Measurements from ENCODE around the gene ELP5. TPM values are rescaled to one million over a fixed set of nuclear protein-coding genes. Genes with fewer than 3 reads are reported as not detected.

Gene ELP5
- total and polyA plus RNA-seq, 2 donors (not counting 3 experiments of a cell fraction or from before 2014, with no cell fraction given), result 44.4 to 54.7 TPM

- dilution Hi-C loops (cut with MboI; ENCODE audit: extremely low pct_ligation_motif_present, low sequenced_read_pairs) (no loop called here), intact Hi-C loops (cut with micrococcal nuclease) (no loop called here)
- Histone ChIP-seq H3K27ac (ENCODE audit: insufficient read depth, low read depth, low read length) (no peak overlapping the region), H3K9me1 (replicated peaks; ENCODE audit: control insufficient read depth, extremely low read depth, insufficient read depth, low read length) (no peaks in the 10 kb centered on the region), H3K4me3 (replicated peaks in 1 of 3; ENCODE audit: insufficient read depth in 1 of 3, low read depth in 1 of 3, low read length in 3 of 3) (no peak overlapping the region), H3K36me3 (ENCODE audit: control insufficient read depth in 2 of 2, extremely low read depth in 1 of 2, insufficient read depth in 2 of 2, low read length in 2 of 2) (peaks cover 3 to 21% of the 10 kb centered on the region in 2 experiments), H2AFZ (ENCODE audit: low read depth, low read length) (no peak overlapping the region), H3K9me3 (replicated peaks; ENCODE audit: control insufficient read depth, insufficient read depth, low read length) (no peaks in the 10 kb centered on the region), H3K27me3 (ENCODE audit: control insufficient read depth in 2 of 2, insufficient read depth in 2 of 2, low read length in 2 of 2) (no peaks in the 10 kb centered on the region), H3K4me2 (ENCODE audit: insufficient read depth, low read length) (no peak overlapping the region), H3K79me2 (ENCODE audit: control insufficient read depth, insufficient read depth, low read length) (peaks cover 3% of the 10 kb centered on the region), H3K4me1 (ENCODE audit: control insufficient read depth, extremely low read depth, insufficient read depth, low read length) (peaks cover 19% of the 10 kb centered on the region), H3K9ac (replicated peaks; ENCODE audit: extremely low read depth, insufficient read depth, low read length) (no peak overlapping the region), H4K20me1 (replicated peaks; ENCODE audit: control insufficient read depth, extremely low read depth, insufficient read depth, low read length) (no peaks in the 10 kb centered on the region)
- TF ChIP-seq CTCF (IDR thresholded peaks at IDR 0.05; ENCODE audit: extremely low read depth in 1 of 2, insufficient read depth in 1 of 2, low read depth in 1 of 2, low read length in 2 of 2), result no peak
- TF ChIP-seq MAX (IDR thresholded peaks at IDR 0.05; ENCODE audit: insufficient read depth, insufficient read length), result no peak
- TF ChIP-seq POLR2A (IDR thresholded peaks at IDR 0.05; ENCODE audit: low read depth, low read length), result no peak
- TF ChIP-seq JUN (IDR thresholded peaks at IDR 0.05; ENCODE audit: borderline replicate concordance, insufficient read depth, insufficient read length, low read depth), result no peak
- TF ChIP-seq EZH2 (IDR thresholded peaks at IDR 0.05; ENCODE audit: borderline replicate concordance, low read depth, low read length, severe bottlenecking), result no peak
- no peak for TF ChIP-seq MYC (IDR thresholded peaks at IDR 0.05; ENCODE audit: low read depth, low read length)
- no peak for TF ChIP-seq FOS (IDR thresholded peaks at IDR 0.05; ENCODE audit: borderline replicate concordance, insufficient read depth, low read length)
- no peak for TF ChIP-seq GATA2 (IDR thresholded peaks at IDR 0.05; ENCODE audit: insufficient read depth, insufficient read length, low read depth, low read length)
- TF ChIP-seq POLR2AphosphoS5 (IDR thresholded peaks at IDR 0.05; ENCODE audit: insufficient read depth, low read depth, low read length), result no peak
- FAIRE-seq (no peak), DNase-seq (ENCODE audit: low read depth, low spot score) (no peak)
- CTCF ChIA-PET, result interaction anchor here (1.3 to 1.5 kb wide), 2 partner anchors 37 to 38 kb away, joined by 3 read pairs; no protein-coding TSS in a partner anchor
- POLR2A ChIA-PET, result no interaction called here
- no TSS peak for BruUV-seq (replicated peaks)
These were observed 6.9 kb downstream of the ELP5 start for GRCh38 chr17:7258731-7259554.
